ENCODE results near the gene CDC14A. TPM values are rescaled to one million over a fixed set of nuclear protein-coding genes. Genes with fewer than 3 reads are reported as not detected.

The CDC14A gene
- total RNA-seq, 1 experiment from 2014 or later = 8.3 TPM

DNA sequence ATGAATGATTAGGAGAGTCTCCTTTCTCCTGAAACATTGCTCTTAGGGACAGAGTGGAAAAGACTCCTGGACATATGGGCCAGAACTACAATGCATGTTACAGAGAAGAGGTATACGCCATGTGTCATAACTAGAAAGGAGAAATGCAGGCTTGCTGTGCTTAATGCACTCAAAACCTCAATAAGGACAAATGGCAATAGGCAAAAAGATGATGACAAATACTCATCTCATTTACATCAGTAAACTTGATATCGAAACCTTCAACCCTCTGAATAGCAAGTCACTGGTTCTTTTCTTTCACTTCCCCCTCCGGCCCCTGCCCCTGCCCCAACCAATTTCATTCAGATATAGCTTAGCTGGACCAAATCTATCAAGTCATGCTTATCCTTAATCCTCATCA lies 183.7 kb downstream of the CDC14A start:
- no peak for DNase-seq (ENCODE audit: low spot score)

DNA sequence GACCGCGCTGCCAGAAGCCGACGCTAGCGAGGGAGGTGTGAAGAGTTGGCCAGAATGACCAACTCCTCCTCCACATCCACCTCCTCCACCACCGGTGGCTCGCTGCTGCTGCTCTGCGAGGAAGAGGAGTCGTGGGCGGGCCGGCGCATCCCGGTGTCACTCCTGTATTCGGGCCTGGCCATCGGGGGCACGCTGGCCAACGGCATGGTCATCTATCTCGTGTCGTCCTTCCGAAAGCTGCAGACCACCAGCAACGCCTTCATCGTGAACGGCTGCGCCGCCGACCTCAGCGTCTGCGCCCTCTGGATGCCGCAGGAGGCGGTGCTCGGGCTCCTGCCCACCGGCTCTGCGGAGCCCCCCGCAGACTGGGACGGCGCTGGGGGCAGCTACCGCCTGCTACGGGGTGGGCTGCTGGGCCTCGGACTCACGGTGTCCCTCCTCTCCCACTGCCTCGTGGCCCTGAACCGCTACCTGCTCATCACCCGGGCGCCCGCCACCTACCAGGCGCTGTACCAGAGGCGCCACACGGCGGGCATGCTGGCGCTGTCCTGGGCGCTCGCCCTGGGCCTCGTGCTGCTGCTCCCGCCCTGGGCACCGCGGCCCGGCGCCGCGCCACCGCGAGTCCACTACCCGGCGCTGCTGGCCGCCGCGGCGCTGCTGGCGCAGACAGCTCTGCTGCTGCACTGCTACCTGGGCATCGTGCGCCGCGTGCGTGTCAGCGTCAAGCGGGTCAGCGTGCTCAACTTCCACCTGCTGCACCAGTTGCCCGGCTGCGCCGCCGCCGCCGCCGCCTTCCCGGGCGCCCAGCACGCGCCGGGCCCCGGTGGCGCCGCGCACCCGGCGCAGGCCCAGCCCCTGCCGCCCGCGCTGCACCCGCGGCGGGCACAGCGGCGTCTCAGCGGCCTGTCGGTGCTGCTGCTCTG lies 186.9 kb downstream of the CDC14A start:
- DNase-seq (ENCODE audit: low spot score) = no peak

DNA sequence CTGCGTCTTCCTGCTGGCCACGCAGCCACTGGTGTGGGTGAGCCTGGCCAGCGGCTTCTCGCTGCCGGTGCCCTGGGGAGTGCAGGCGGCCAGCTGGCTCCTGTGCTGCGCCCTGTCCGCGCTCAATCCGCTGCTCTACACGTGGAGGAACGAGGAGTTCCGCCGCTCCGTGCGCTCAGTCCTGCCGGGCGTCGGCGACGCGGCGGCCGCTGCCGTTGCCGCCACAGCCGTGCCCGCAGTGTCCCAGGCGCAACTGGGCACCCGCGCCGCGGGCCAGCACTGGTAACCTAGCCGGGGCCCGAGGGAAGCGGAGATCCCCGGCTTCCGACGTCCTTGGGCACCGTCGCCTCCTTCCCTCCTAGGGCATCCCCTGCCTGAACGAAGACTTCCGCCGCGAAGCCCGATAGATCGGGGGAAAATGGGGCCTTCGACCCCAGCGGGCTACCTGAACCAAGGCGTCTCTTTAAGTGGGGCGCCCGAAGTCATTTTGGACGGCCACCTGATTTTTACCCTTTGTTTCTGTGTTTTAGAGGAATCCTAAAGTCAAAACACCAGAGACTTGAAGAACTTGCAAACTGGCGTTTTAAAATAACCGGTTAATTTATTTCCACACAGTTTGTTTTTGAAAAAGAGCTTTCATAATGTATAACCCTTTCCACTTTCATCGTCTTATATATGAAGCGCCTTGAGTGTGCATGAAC lies 187.7 kb downstream of the CDC14A start:
- no peak for DNase-seq (ENCODE audit: low spot score)

DNA sequence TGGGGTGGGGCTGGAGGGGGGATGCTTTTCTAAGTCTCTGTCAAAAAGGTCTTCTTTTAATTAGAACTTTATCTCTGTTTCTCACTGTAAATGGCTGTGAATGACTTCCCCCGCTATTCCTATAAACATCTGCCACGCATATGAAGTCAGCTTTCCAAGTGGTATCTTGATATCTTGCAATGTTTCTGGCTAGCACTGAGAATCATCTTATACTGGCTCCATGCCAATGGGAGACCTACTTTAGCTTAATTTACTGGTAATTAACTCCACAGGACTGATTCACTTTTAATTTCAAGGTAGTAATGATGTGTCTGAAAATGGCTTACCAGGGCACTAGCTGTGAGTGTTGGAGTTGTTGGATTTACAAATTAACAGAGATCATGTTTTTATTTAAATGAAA lies 190.0 kb downstream of the CDC14A start:
- DNase-seq (ENCODE audit: low spot score) = no peak

DNA sequence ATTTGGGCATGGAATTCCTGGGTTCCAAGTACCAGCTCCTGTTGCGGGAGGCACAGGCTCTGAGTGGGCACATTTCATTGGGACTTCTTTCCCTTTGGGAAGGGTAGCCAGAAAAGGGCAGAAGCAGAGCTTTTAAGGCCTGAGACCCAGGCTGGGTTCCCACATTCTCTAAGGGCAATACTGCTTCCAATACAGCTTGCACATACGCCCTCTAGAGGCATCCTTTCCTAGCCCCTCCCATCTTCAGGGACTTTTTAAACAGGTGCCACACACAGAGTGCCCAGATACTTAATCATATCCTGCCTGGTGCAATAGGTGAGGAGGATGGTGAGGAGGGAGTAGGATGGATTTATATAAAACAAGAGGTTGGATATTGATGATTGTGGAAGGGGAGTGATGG lies 191.3 kb downstream of the CDC14A start:
- peak; percentile 2 for DNase-seq (ENCODE audit: low spot score)

DNA sequence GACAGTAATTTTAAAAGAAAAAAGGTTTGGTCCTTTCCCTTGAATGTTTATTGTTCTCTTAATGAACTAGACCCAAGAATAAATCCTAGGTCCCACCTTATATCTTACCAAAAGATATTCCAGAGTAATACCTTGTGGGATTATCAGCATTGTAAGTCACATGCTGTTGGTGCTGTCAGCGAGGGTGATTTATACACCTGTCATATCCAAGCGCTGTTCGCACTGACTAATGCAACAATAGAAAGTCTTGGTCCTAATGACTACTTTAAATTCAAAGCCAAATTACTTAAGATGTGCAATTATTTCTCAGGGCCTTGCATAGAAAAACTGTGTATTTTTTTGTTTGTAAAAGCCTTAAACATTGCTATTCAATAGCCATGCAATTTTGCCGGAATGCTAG lies 192.5 kb downstream of the CDC14A start:
- no peak for DNase-seq (ENCODE audit: low spot score)

DNA sequence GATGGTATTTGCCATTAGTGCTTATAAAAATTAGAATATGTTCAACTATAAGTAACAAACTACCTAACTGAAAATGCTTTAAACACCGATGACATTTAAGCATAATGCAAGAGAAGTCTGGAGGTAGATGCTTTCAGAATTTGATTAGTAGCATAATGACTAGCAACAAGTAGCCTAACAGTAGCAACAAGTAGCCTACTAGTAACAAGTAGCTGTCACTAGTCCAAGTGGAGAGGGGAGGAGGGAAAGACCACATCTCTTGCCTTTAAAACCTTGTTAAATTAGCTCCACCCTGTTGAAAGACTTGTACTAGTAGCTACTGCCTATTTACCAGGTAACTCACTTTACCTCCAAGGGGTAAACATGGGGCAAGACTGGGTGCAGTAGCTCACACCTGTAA lies 193.5 kb downstream of the CDC14A start:
- no peak for DNase-seq (ENCODE audit: low spot score)

DNA sequence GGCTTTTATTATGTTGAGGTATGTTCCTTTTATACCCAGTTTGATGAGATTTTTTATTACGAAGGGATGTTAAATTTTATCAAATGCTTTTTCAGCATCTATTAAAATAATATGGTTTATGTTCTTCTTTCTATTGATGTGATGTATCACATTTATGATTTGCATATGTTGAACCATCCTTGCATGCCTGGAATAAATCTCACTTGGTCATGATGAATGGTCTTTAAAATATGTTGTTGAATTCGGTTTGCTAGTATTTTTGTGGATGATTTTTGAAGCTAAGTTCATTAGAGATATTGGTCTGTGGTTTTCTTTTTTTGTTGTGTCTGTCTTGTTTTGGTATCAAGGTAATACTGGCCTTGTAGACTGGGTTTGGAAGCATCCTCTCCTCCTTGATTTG lies 199.7 kb downstream of the CDC14A start:
- DNase-seq (ENCODE audit: low spot score) = no peak

DNA sequence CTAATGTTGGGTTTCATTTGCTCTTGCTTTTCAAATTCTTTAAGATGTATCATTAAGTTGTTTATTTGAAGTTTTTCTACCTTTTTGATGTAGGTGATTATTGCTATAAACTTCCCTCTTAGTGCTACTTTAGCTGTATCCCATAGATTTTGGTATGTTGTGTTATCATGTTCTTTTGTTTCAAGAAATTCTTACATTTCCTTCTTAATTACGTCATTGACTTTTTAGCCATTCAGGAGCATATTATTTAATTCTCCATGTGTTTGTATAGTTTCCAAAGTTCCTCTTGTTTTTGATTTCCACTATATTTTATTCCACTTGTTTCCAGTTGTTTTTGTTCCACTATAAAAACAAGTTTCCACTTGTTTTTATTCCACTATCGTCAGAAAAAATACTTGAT lies 200.6 kb downstream of the CDC14A start:
- no peak for DNase-seq (ENCODE audit: low spot score)

DNA sequence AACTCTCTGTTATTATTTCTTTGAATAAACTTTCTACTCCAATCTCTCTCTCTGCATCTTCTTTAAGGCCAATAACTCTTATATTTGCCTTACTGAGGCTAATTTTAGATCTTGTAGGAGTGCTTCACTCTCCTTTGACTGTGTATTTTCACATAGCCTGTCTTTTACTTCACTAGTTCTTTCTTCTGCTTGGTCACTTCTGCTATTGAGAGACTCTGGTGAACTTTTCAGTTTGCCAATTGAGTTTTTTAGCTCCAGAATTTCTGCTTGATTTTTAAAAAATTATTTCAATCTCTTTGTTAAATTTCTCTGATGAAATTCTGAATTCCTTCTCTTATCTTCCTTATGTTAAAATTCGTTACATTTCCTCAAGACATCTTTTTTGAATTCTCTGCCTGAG lies 203.9 kb downstream of the CDC14A start:
- no peak for DNase-seq (ENCODE audit: low spot score)

DNA sequence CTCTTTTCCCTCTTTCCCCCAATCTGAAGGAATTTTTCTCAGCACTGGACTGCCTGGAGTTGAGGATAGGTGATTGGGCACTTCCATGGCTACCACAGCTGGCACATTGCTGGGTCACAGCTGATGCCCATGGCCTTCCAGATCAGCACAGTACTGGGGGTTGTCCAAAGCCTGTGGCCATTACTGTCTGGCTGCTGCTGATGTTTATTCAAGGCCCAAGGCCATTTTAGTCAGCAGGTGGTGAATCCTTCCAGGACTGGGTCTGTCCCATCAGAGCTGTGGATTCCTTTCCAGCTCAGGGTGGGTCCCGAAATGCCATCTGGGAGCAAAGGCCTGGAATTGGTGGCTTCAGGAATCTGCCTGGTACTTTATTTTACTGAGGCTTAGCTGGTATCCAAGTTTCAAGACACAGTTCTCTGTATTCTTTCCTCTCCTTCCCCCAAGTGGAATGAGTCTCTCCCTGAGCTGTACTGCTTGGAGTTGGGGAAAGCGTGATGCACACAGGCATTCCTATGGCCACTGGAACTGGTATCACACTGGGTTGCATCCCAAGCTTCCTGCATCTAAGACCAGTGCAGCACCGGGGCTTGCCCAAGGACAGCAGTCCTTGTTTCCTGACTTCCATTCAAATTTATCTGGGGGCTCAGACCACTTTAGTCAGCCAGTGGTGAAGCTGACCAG lies 204.8 kb downstream of the CDC14A start:
- DNase-seq (ENCODE audit: low spot score) = no peak

DNA sequence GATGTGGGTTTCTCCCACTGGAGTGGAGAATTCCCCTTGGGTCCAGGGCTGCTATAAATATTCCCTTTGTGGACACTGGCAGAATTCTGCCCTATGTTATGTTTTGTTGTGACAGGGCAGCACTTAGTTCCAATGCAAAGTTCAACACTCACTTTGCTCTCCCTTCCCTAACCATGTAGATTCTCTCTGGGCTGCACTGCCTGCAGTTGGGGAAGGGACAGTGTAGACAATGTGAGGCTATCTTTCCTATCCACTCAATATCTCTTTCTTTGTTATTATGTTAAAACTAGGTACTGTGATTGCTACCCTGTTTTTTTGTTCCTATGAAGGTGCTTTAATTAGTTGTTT lies 205.3 kb downstream of the CDC14A start:
- DNase-seq (ENCODE audit: low spot score) = no peak

DNA sequence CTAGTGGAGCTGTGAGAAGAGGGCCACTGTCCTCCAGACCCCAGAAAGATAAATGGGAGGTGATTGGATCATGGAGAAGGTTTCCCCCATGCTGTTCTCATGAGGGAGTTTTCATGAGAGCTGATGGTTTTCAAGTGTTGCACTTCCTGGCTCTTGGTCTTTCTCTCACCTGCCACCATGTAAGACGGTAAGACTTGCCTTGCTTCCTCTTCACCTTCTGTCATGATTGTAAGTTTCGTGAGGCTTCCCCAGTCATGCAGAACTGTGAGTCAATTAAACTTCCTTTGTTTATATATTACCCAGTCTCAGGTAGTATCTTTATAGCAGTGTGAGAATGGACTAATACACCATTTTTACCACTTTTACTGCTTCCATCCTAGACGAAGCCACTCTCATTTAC lies 213.2 kb downstream of the CDC14A start:
- no peak for DNase-seq (ENCODE audit: low spot score)

DNA sequence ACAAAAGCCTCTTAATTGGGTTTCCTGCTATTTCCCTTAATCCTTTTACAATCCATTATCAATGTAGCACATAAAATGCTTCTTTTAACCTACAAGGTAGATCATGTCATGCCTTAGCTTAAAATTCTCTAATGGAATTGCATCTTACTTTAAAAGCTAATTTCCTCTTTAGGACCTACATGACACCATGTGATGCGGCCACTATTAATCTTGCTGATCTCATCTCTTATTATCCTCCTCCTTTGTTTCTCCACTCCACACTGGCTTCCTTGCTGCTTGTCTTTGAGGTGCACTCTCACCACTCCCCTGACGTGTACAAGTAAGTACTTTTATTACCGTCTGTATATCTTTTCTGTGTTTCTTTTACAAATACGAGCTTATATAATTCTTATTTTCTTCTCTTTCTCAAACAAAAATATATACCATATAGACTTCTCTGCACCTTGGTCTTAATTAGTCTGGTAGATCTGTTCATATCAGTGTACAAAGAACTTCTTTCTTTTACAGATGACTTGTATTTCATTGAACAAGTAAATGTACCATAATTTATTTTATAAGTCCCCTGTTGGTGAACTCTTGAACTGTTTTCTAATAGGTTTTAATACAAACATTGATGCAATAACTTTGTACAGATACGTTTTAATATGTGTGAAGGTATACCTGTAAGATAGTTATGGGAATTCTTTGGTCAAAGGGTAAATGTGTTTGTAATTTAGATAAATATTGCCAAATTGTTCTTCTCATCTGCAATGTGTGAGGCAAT lies 213.8 kb downstream of the CDC14A start:
- DNase-seq (ENCODE audit: low spot score) = no peak

DNA sequence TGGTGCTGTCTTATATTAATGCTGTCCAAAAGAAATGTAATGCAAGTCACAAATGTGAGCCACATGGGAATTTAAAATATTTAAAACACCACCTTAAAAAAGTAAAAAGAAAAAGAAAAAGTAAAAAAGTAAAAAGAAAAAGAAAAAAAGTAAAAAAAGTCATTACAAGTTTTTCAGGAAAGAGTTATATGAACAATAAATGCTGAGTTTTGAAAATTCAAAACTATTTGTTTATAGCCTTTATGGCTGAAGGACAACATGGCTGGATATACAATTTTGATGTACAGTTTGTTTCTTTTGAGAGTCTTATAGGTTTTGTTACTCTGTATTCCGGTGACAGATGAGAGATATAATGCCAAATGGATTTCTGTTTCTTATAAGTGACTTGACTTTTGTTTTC lies 214.8 kb downstream of the CDC14A start:
- DNase-seq (ENCODE audit: low spot score) = no peak

Other genes with a start within 250 kb of the CDC14A start
- 11.9 and 13.7 TPM in 2 replicates for gene SASS6, start 219.6 kb upstream of the CDC14A start, total RNA-seq (2014; rRNA removed; shearing (Covaris generic))
- 11.7 and 16.0 TPM in 2 replicates for gene TRMT13, start 219.3 kb upstream of the CDC14A start, total RNA-seq (2014; rRNA removed; shearing (Covaris generic))
- not detected in 2 replicates for gene LRRC39, start 174.2 kb upstream of the CDC14A start, total RNA-seq (2014; rRNA removed; shearing (Covaris generic))
- gene DBT, start 102.7 kb upstream of the CDC14A start, total RNA-seq (2014; rRNA removed; shearing (Covaris generic)) = 3.2 and 3.6 TPM in 2 replicates
- 43.2 and 58.2 TPM in 2 replicates for gene RTCA, start 86.3 kb upstream of the CDC14A start, total RNA-seq (2014; rRNA removed; shearing (Covaris generic))
- gene GPR88, start 185.6 kb downstream of the CDC14A start, total RNA-seq (2014; rRNA removed; shearing (Covaris generic)) = not detected in 2 replicates

Data from A172 (cell line).